Osteocyte (in vitro differentiated cells): Measurements from ENCODE around the gene HOXD10. TPM values are rescaled to one million over a fixed set of nuclear protein-coding genes. Genes with fewer than 3 reads are reported as not detected.

Experiments used
- DNase-seq: peaks from one replicate; pipeline ENCODE4 v3.0.0; 2021; ENCODE audit warnings: mixed read lengths; ENCODE audit not compliant: unreplicated experiment; ENCODE audit errors: extremely low spot score
- H3K27ac Mint-ChIP-seq: one replicate; pipeline ENCODE4 v1.8.0; 2021; ENCODE audit warnings: mild to moderate bottlenecking, mixed read lengths; ENCODE audit not compliant: unreplicated experiment
- H3K27me3 Mint-ChIP-seq: one replicate; pipeline ENCODE4 v1.8.0; 2021; ENCODE audit warnings: mixed read lengths; ENCODE audit not compliant: unreplicated experiment
- H3K36me3 Mint-ChIP-seq: one replicate; pipeline ENCODE4 v1.8.0; 2021; ENCODE audit warnings: mixed read lengths; ENCODE audit not compliant: unreplicated experiment
- H3K4me1 Mint-ChIP-seq: one replicate; pipeline ENCODE4 v1.8.0; 2021; ENCODE audit warnings: mixed read lengths; ENCODE audit not compliant: unreplicated experiment
- H3K4me3 Mint-ChIP-seq: one replicate; pipeline ENCODE4 v1.8.0; 2021; ENCODE audit warnings: mild to moderate bottlenecking, moderate library complexity, mixed read lengths; ENCODE audit not compliant: unreplicated experiment
- H3K9me3 Mint-ChIP-seq: one replicate; pipeline ENCODE4 v1.8.0; 2021; ENCODE audit warnings: mixed read lengths; ENCODE audit not compliant: unreplicated experiment
- CTCF ChIP-seq: fragments of 200-600 bp; sonication (generic); IDR thresholded peaks from 2 replicates; pipeline ENCODE4 v1.5.0; 2021; ENCODE audit warnings: antibody characterized with exemption, mild to moderate bottlenecking, moderate library complexity
- total RNA-seq: library from RNA; stranded (reverse); gene quantifications from 2 replicates; pipeline ENCODE4 v1.2.1, GENCODE V29; 2021

Gene HOXD10
- total RNA-seq, 1 donor from 2014 or later = not detected

- Mint-ChIP-seq H3K36me3 (no peaks in the 10 kb centered on the region), H3K9me3 (no peaks in the 10 kb centered on the region), H3K4me3 (no peak overlapping the region), H3K4me1 (peaks cover 2% of the 10 kb centered on the region), H3K27me3 (peaks cover 87% of the 10 kb centered on the region), H3K27ac (no peak overlapping the region)
- no peak for TF ChIP-seq CTCF
- DNase-seq = no peak
Measured at GRCh38 chr2:176145085-176145969, 28.7 kb downstream of the HOXD10 start.

- Mint-ChIP-seq H3K4me1 (peaks cover 2% of the 10 kb centered on the region), H3K4me3 (no peak overlapping the region), H3K36me3 (no peaks in the 10 kb centered on the region), H3K27ac (no peak overlapping the region), H3K9me3 (no peaks in the 10 kb centered on the region), H3K27me3 (peaks cover 91% of the 10 kb centered on the region)
- TF ChIP-seq CTCF = no peak
- no peak for DNase-seq
Measured at GRCh38 chr2:176146101-176146500, 29.5 kb downstream of the HOXD10 start.

GRCh38 chr2:176146645-176147044, 30.1 kb downstream of the HOXD10 start:
- H3K4me3 Mint-ChIP-seq = no peak overlapping the region
- peaks cover 91% of the 10 kb centered on the region for H3K27me3 Mint-ChIP-seq
- no peaks in the 10 kb centered on the region for H3K36me3 Mint-ChIP-seq
- DNase-seq = no peak
- no peaks in the 10 kb centered on the region for H3K9me3 Mint-ChIP-seq
- H3K27ac Mint-ChIP-seq = no peak overlapping the region
- no peaks in the 10 kb centered on the region for H3K4me1 Mint-ChIP-seq
- TF ChIP-seq CTCF = no peak

- DNase-seq = no peak
Measured at GRCh38 chr2:176147210-176147799, 30.7 kb downstream of the HOXD10 start.

More at GRCh38 chr2:176147210-176147799, 30.7 kb downstream of the HOXD10 start:
- peaks cover 85% of the 10 kb centered on the region for H3K27me3 Mint-ChIP-seq
- no peak overlapping the region for H3K4me3 Mint-ChIP-seq
- H3K4me1 Mint-ChIP-seq = no peaks in the 10 kb centered on the region
- no peak overlapping the region for H3K27ac Mint-ChIP-seq
- no peaks in the 10 kb centered on the region for H3K9me3 Mint-ChIP-seq
- no peaks in the 10 kb centered on the region for H3K36me3 Mint-ChIP-seq
- no peak for TF ChIP-seq CTCF
